Pericardium fibroblast (primary cell): ENCODE results near the gene OXLD1. TPM values are rescaled to one million over a fixed set of nuclear protein-coding genes. Genes with fewer than 3 reads are reported as not detected.

ENCODE experiments used
- total RNA-seq: library from RNA; depleted of rRNA; stranded (reverse); fragments of >200 nt; gene quantifications from 2 replicates; pipeline ENCODE4 v1.2.3, GENCODE V29; 2015

The OXLD1 gene
- 40.1 and 72.2 TPM in 2 replicates for total RNA-seq

GRCh38 chr17:81666342-81667191 is at the start of gene OXLD1, which contains the start of gene CCDC137:
Gene OXLD1, minus strand, starts transcription at chr17:81666605. Its CDS starts 28 bp downstream, at chr17:81666577.
Gene CCDC137, plus strand, starts transcription at chr17:81666737. Its CDS starts 30 bp downstream, at chr17:81666767.

GRCh38 chr17:81711814-81712467 is 45.5 kb upstream of the OXLD1 start, which contains the start of gene SLC25A10:
Gene SLC25A10, plus strand, starts transcription at chr17:81712284. Its CDS starts 143 bp downstream, at chr17:81712427.

GRCh38 chr17:81702934-81703746 is 36.7 kb upstream of the OXLD1 start, which contains the start of gene MRPL12:
Gene MRPL12, plus strand, starts transcription at chr17:81703367. Its CDS starts 135 bp downstream, at chr17:81703502.

GRCh38 chr17:81683584-81684441 is 17.4 kb upstream of the OXLD1 start, which contains the start of the genes ARL16 and HGS:
Gene ARL16, minus strand, starts transcription at chr17:81683797. Its CDS starts 44 bp downstream, at chr17:81683753.
Gene HGS, plus strand, starts transcription at chr17:81684011. Its CDS starts 56 bp downstream, at chr17:81684067.

GRCh38 chr17:81656118-81656743 is 10.2 kb downstream of the OXLD1 start, which contains the start of gene PDE6G:
Gene PDE6G, minus strand, starts transcription at chr17:81656542. Its CDS starts 3,237 bp downstream, at chr17:81653305.

GRCh38 chr17:81636505-81637288 is 29.7 kb downstream of the OXLD1 start, which contains the start of the genes NPLOC4 and TSPAN10:
Gene NPLOC4, minus strand, starts transcription at chr17:81637112. Its CDS starts 182 bp downstream, at chr17:81636930.
Gene TSPAN10, plus strand, starts transcription at chr17:81637196. Its CDS starts 5,217 bp downstream, at chr17:81642413.

Other genes starting within 250 kb of the OXLD1 start
- 4,687 and 7,079 TPM in 2 replicates for gene ACTG1, start 153.8 kb downstream of the OXLD1 start, total RNA-seq
- gene FSCN2, start 138.2 kb downstream of the OXLD1 start, total RNA-seq = 0.23 TPM in 1 of 2 replicates, not detected in the other
- gene FAAP100, start 114.3 kb downstream of the OXLD1 start, total RNA-seq = 25.4 and 35.6 TPM in 2 replicates
- gene NPLOC4, start 29.5 kb downstream of the OXLD1 start, total RNA-seq = 44.8 and 48.2 TPM in 2 replicates
- gene TSPAN10, start 29.4 kb downstream of the OXLD1 start, total RNA-seq = 1.2 and 1.4 TPM in 2 replicates
- not detected in 2 replicates for gene PDE6G, start 10.1 kb downstream of the OXLD1 start, total RNA-seq
- gene CCDC137, start 132 bp upstream of the OXLD1 start, total RNA-seq = 11.3 and 16.8 TPM in 2 replicates
- gene ARL16, start 17.2 kb upstream of the OXLD1 start, total RNA-seq = 27.7 and 51.7 TPM in 2 replicates
- 56.9 and 81.2 TPM in 2 replicates for gene HGS, start 17.4 kb upstream of the OXLD1 start, total RNA-seq
- gene MRPL12, start 36.8 kb upstream of the OXLD1 start, total RNA-seq = 51.1 and 76.6 TPM in 2 replicates
- gene SLC25A10, start 45.7 kb upstream of the OXLD1 start, total RNA-seq = 10.7 and 22.4 TPM in 2 replicates
- not detected in 2 replicates for gene GCGR, start 137.5 kb upstream of the OXLD1 start, total RNA-seq
- 131 and 142 TPM in 2 replicates for gene MCRIP1, start 166.7 kb upstream of the OXLD1 start, total RNA-seq
- not detected in 2 replicates for gene PPP1R27, start 168.4 kb upstream of the OXLD1 start, total RNA-seq
- 1,324 and 2,574 TPM in 2 replicates for gene P4HB, start 193.9 kb upstream of the OXLD1 start, total RNA-seq
- gene ARHGDIA, start 204.7 kb upstream of the OXLD1 start, total RNA-seq = 174 and 302 TPM in 2 replicates
- gene ALYREF, start 225.0 kb upstream of the OXLD1 start, total RNA-seq = 83.6 and 98.5 TPM in 2 replicates
- gene ANAPC11, start 225.1 kb upstream of the OXLD1 start, total RNA-seq = 192 and 206 TPM in 2 replicates
- 1.1 and 2.0 TPM in 2 replicates for gene NPB, start 235.6 kb upstream of the OXLD1 start, total RNA-seq
- 61.2 and 85.8 TPM in 2 replicates for gene PCYT2, start 244.8 kb upstream of the OXLD1 start, total RNA-seq